ENCODE measurements around the gene MEDAG. TPM values are rescaled to one million over a fixed set of nuclear protein-coding genes. Genes with fewer than 3 reads are reported as not detected.

The MEDAG gene
- total RNA-seq, 1 donor from 2014 or later = not detected

DNA sequence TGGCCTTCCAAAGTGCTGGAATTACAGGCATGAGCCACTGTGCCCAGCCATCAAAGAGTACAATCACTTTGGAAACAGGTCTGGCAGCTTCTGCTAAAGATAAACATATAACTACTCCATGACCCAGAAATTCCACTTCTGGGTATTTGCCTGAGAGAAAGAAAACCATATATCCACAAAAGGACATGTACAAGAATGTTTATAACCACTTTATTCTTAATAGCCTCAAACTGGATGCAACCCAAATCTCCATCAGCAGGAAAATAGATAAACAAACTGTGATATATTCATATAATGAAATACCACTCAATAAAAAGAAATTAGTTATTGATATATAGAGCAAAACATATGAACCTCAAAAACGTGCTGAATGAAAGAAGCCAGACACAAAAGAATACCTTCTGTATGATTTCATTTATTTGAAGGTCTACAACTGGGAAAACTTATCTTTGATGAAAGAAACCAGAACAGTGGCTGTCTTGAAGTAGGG, 66.9 kb downstream of the MEDAG start:
- H3K9me3 Mint-ChIP-seq = no peaks in the 10 kb centered on the region
- no peaks in the 10 kb centered on the region for H3K4me1 Mint-ChIP-seq
- intact Hi-C loops (cut with micrococcal nuclease) = no loop called here
- no peak for DNase-seq
- no peaks in the 10 kb centered on the region for H3K36me3 Mint-ChIP-seq (ENCODE audit: low read depth)
- H3K27me3 Mint-ChIP-seq = peaks cover 52% of the 10 kb centered on the region
- H3K27ac Mint-ChIP-seq = no peak overlapping the region
- no peak overlapping the region for H3K4me3 Mint-ChIP-seq

GRCh38 chr13:30974350-30974749, 68.3 kb downstream of the MEDAG start:
- intact Hi-C loops (cut with micrococcal nuclease) = no loop called here
- Mint-ChIP-seq H3K27me3 (peaks cover 47% of the 10 kb centered on the region), H3K27ac (no peak overlapping the region), H3K4me3 (no peak overlapping the region), H3K36me3 (ENCODE audit: low read depth) (no peaks in the 10 kb centered on the region), H3K9me3 (no peaks in the 10 kb centered on the region), H3K4me1 (no peaks in the 10 kb centered on the region)
- no peak for DNase-seq

Other genes with a start within 250 kb of the MEDAG start
- gene ALOX5AP, start 170.7 kb upstream of the MEDAG start, total RNA-seq = 33.3 and 33.4 TPM in 2 replicates
- gene TEX26, start 26.4 kb downstream of the MEDAG start, total RNA-seq = not detected in 2 replicates